Measurements from ENCODE around the gene MACROH2A1.

Gene MACROH2A1

GRCh38 chr5:135329066-135329912 is 69.7 kb downstream of the MACROH2A1 start:
- no peak for DNase-seq

- no peak for DNase-seq
Measured at GRCh38 chr5:135328128-135328687, 70.8 kb downstream of the MACROH2A1 start.

- no peak for DNase-seq
Measured at GRCh38 chr5:135327429-135328127, 71.5 kb downstream of the MACROH2A1 start.

GRCh38 chr5:135326296-135327254 is 72.5 kb downstream of the MACROH2A1 start:
- DNase-seq, result no peak

- DNase-seq, result no peak
Measured at GRCh38 chr5:135324897-135325650, 74.0 kb downstream of the MACROH2A1 start.

- no peak for DNase-seq
Measured at GRCh38 chr5:135324160-135324559, 74.9 kb downstream of the MACROH2A1 start.

GRCh38 chr5:135323701-135324132 is 75.3 kb downstream of the MACROH2A1 start:
- no peak for DNase-seq

GRCh38 chr5:135323227-135323626 is 75.8 kb downstream of the MACROH2A1 start:
- no peak for DNase-seq

GRCh38 chr5:135322744-135323143 is 76.3 kb downstream of the MACROH2A1 start:
- DNase-seq, result no peak

GRCh38 chr5:135322271-135322670 is 76.8 kb downstream of the MACROH2A1 start:
- DNase-seq, result no peak

- DNase-seq, result no peak
Measured at GRCh38 chr5:135320718-135321484, 78.1 kb downstream of the MACROH2A1 start.

GRCh38 chr5:135319928-135320606 is 79.0 kb downstream of the MACROH2A1 start:
- DNase-seq, result no peak

GRCh38 chr5:135319458-135319857 is 79.6 kb downstream of the MACROH2A1 start:
- no peak for DNase-seq

GRCh38 chr5:135318924-135319323 is 80.1 kb downstream of the MACROH2A1 start:
- no peak for DNase-seq

- DNase-seq, result no peak
Measured at GRCh38 chr5:135318037-135318436, 81.0 kb downstream of the MACROH2A1 start.

GRCh38 chr5:135317286-135317685 is 81.7 kb downstream of the MACROH2A1 start:
- no peak for DNase-seq

GRCh38 chr5:135315386-135315785 is 83.6 kb downstream of the MACROH2A1 start:
- DNase-seq, result no peak

- no peak for DNase-seq
Measured at GRCh38 chr5:135313946-135314345, 85.1 kb downstream of the MACROH2A1 start.

- DNase-seq, result no peak
Measured at GRCh38 chr5:135313405-135313804, 85.6 kb downstream of the MACROH2A1 start.

GRCh38 chr5:135312255-135312935 is 86.6 kb downstream of the MACROH2A1 start:
- DNase-seq, result no peak

Data from NCI-H1048 (cell line).